ENCODE data around the gene SUMO3. TPM values are rescaled to one million over a fixed set of nuclear protein-coding genes. Genes with fewer than 3 reads are reported as not detected.

Gene SUMO3
- total RNA-seq, 1 experiment from 2014 or later = 82.9 TPM

- no peak within 1 kb of the TSS for H4K8ac ChIP-seq (replicated peaks; ENCODE audit: insufficient read length, low read depth, low read length)
- H2AK5ac ChIP-seq (ENCODE audit: insufficient read length, low read length) = no peak within 1 kb of the TSS
- peaks cover 26 to 61% (median 48%) of the 10 kb centered on the region in 3 experiments for H3K36me3 Mint-ChIP-seq (ENCODE audit: insufficient read depth in 1 of 3, low read depth in 3 of 3)
- no peaks in the 10 kb centered on the region for H4K20me1 ChIP-seq (ENCODE audit: control insufficient read depth, insufficient read depth, insufficient read length)
- no peak within 1 kb of the TSS for H4K91ac ChIP-seq (ENCODE audit: insufficient read length, low read depth, low read length)
- peaks cover 17% of the 10 kb centered on the region; the same call in 1 of the 2 replicates for H3K79me2 ChIP-seq (ENCODE audit: insufficient read depth, low read length)
- H3K9ac ChIP-seq (ENCODE audit: extremely low read depth, insufficient read length, low read length) = peak within 1 kb of the TSS; percentile 69
- H2BK5ac ChIP-seq (ENCODE audit: insufficient read length, low read length) = no peak within 1 kb of the TSS
- no peaks in the 10 kb centered on the region for H3K9me3 ChIP-seq (ENCODE audit: control insufficient read depth, low read depth, low read length)
- no peak within 1 kb of the TSS for H3K27ac ChIP-seq (ENCODE audit: insufficient read length, low read depth, low read length)
- H2BK15ac ChIP-seq (ENCODE audit: low read depth, low read length) = no peak within 1 kb of the TSS
- H3K4me2 ChIP-seq (ENCODE audit: insufficient read depth, insufficient read length, low read length) = peak within 1 kb of the TSS; percentile 48
- peaks cover 23 to 25% of the 10 kb centered on the region in 2 experiments for H3K4me1 Mint-ChIP-seq
- H3T11ph ChIP-seq (ENCODE audit: low read length) = no peak within 1 kb of the TSS
- H3K14ac ChIP-seq (ENCODE audit: insufficient read depth, low read length) = peak within 1 kb of the TSS; percentile 84
- H3K23ac ChIP-seq (ENCODE audit: insufficient read length, low read depth, low read length) = no peak within 1 kb of the TSS
- WGBS (ENCODE audit: extremely low coverage, insufficient read length, low lambda C conversion rate) = no CpG with 5 or more reads among the region's 97 CpGs
- peaks cover 13% of the 10 kb centered on the region for H3K23me2 ChIP-seq (ENCODE audit: insufficient read length, low read depth, low read length, poor library complexity, severe bottlenecking)
- peaks cover 2% of the 10 kb centered on the region for H3K79me1 ChIP-seq (ENCODE audit: insufficient read depth, low read depth, low read length, poor library complexity, severe bottlenecking)
- DNase-seq = peak; percentile 78
- no peaks in the 10 kb centered on the region for H3K9me3 Mint-ChIP-seq
- no peaks in the 10 kb centered on the region for H3K27me3 ChIP-seq (ENCODE audit: insufficient read depth, low read length)
- peak within 1 kb of the TSS; percentile 59 to 98 (median 95); a peak in 5 of 7 replicates for H3K27ac Mint-ChIP-seq
- H2AFZ ChIP-seq (ENCODE audit: low read length) = no peak within 1 kb of the TSS
- H3K56ac ChIP-seq (ENCODE audit: insufficient read length, low read depth, low read length) = no peak within 1 kb of the TSS
- no peak within 1 kb of the TSS for H4K5ac ChIP-seq (ENCODE audit: insufficient read length, low read depth, low read length)
- no peaks in the 10 kb centered on the region for H3K27me3 Mint-ChIP-seq (ENCODE audit: low read depth)
- peak within 1 kb of the TSS; percentile 74 for H3K18ac ChIP-seq (ENCODE audit: insufficient read length, low read depth, low read length)
- H2BK120ac ChIP-seq (ENCODE audit: low read depth, low read length, poor library complexity, severe bottlenecking) = no peak within 1 kb of the TSS
- no peak within 1 kb of the TSS for H2BK20ac ChIP-seq (ENCODE audit: low read depth, low read length, poor library complexity, severe bottlenecking)
- no peak within 1 kb of the TSS for H3K4ac ChIP-seq (ENCODE audit: low read depth, low read length)
- no peaks in the 10 kb centered on the region for H3K4me1 ChIP-seq (ENCODE audit: insufficient read depth, low read length)
- peak within 1 kb of the TSS; percentile 95 to 96 for H3K4me3 Mint-ChIP-seq
- no peak within 1 kb of the TSS for H2BK12ac ChIP-seq (ENCODE audit: insufficient read length, low read depth, low read length)
- TF ChIP-seq CTCF (conservative IDR thresholded peaks at IDR 0.05) = no peak
These were observed 16.1 kb downstream of the SUMO3 start, which contains the start of gene UBE2G2 for GRCh38 chr21:44801468-44802395. Gene UBE2G2 (minus strand): TSS chr21:44801820. CDS start chr21:44801748, 72 bp downstream.
